Tibial nerve (tissue), 4 donors: Measurements from ENCODE around the gene SOX14. TPM values are rescaled to one million over a fixed set of nuclear protein-coding genes. Genes with fewer than 3 reads are reported as not detected.

Experiments used
- DNase-seq, 2 donors: peaks; one replicate each; pipeline ENCODE4 v3.0.0-alpha.2; 2019; ENCODE audit warnings: low spot score in 2 of 2
- H3K27ac ChIP-seq, 4 donors: fragments of 200-600 bp; sonication (generic) in 3 of 4; one replicate each; pipeline ENCODE4 v1.5.1; 2017 to 2019; ENCODE audit warnings: mild to moderate bottlenecking in 1 of 4
- H3K27me3 ChIP-seq, 2 donors: fragments of 200-600 bp; sonication (generic) in 1 of 2; one replicate each; pipeline versions ENCODE4 v1.5.1 to v1.6.0; 2017 to 2019
- H3K36me3 ChIP-seq, 3 donors: fragments of 200-600 bp; sonication (generic); one replicate each; pipeline ENCODE4 v1.5.1; 2018 to 2019
- H3K4me1 ChIP-seq, 4 donors: fragments of 200-600 bp; sonication (generic) in 3 of 4; one replicate each; pipeline ENCODE4 v1.5.1; 2017 to 2019
- H3K4me3 ChIP-seq, 4 donors: fragments of 200-600 bp; sonication (generic) in 3 of 4; one replicate each; pipeline ENCODE4 v1.5.1; 2017 to 2019; ENCODE audit warnings: mild to moderate bottlenecking in 1 of 4, moderate library complexity in 1 of 4
- H3K9me3 ChIP-seq, 4 donors: fragments of 200-600 bp; sonication (generic) in 3 of 4; one replicate each; pipeline ENCODE4 v1.5.1; 2017 to 2019
- CTCF ChIP-seq, 5 experiments: fragments of 200-600 bp in 3 of 5; fragments of 450-650 bp in 2 of 5; sonication (generic) in 3 of 5; IDR thresholded peaks; one replicate each; pipeline ENCODE4 v1.5.1; 2016 to 2019; ENCODE audit warnings: antibody characterized with exemption in 5 of 5, mild to moderate bottlenecking in 3 of 5, moderate library complexity in 2 of 5
- EP300 ChIP-seq, 2 donors: sonication (generic); formaldehyde crosslinking; IDR thresholded peaks; one replicate each; pipeline ENCODE4 v1.6.1; 2017; ENCODE audit warnings: antibody characterized with exemption in 2 of 2, mild to moderate bottlenecking in 1 of 2
- POLR2A ChIP-seq, 2 donors: fragments of 450-650 bp; IDR thresholded peaks; one replicate each; pipeline ENCODE4 v1.6.1; 2017; ENCODE audit warnings: antibody characterized with exemption in 2 of 2, mild to moderate bottlenecking in 2 of 2, moderate library complexity in 2 of 2
- WGBS, 2 donors: methylation state at CpG; one replicate each; pipeline ENCODE4 v1.1.5; 2018; 5-methylcytosine and 5-hydroxymethylcytosine counted together
- total RNA-seq, 4 donors: library from RNA; depleted of rRNA; stranded (reverse); fragments of >200 nt; gene quantifications; one replicate each; pipeline ENCODE4 v1.1.0, GENCODE V29; 2016

Gene SOX14
- not detected for total RNA-seq

DNA sequence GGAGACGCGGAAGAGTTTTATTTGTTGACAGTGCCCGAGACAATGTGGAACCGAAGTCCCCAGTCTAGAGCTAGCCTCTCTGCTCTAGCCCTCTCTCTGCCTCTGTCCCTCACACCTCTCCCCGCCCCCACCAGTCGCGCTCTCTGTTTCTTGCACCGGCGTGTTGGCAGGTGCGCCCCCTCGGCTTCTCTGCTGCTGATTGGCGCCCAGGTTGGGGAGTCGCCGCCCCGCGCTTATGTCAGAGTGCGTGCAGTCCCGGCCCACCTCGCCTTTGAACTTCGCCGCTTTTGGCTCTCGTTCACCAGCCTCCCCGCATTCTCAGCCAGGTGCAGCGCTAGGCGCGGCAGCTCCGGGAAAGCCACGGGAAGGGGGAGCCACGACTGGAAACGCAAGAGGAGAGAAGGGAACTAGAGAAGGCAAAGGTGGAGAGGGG lies at the start of gene SOX14:
Gene SOX14 (plus strand): TSS at position 315 of the 433 bp plus-strand sequence. CDS start 470 bp downstream, outside the sequence.
- Histone ChIP-seq H3K9me3 (no peaks in the 10 kb centered on the region), H3K27ac (no peak within 1 kb of the TSS), H3K36me3 (no peaks in the 10 kb centered on the region), H3K4me3 (peak within 1 kb of the TSS in 1 of 4 donors; percentile 10), H3K4me1 (peaks cover 0 to 66% (median 7%) of the 10 kb centered on the region in 4 donors), H3K27me3 (peaks cover 0 to 94% of the 10 kb centered on the region in 2 donors)
- DNase-seq, result no peak
- TF ChIP-seq EP300 (IDR thresholded peaks at IDR 0.05) (no peak), CTCF (IDR thresholded peaks at IDR 0.05) (no peak), POLR2A (IDR thresholded peaks at IDR 0.05) (no peak)
- WGBS, 2 donors, result 1% methylated on average over 30 of the region's 30 CpGs

GRCh38 chr3:137714551-137714950 lies 49.6 kb upstream of the SOX14 start:
- H3K9me3 ChIP-seq, result peaks cover 0 to 36% (median 0%) of the 10 kb centered on the region in 4 donors
- no peaks in the 10 kb centered on the region for H3K4me1 ChIP-seq
- WGBS, 2 donors, result 88 to 92% methylated on average over 9 to 22 of the region's 25 CpGs
- H3K27ac ChIP-seq, result no peak overlapping the region
- no peaks in the 10 kb centered on the region for H3K27me3 ChIP-seq
- TF ChIP-seq CTCF (IDR thresholded peaks at IDR 0.05), result no peak
- H3K4me3 ChIP-seq, result no peak overlapping the region
- H3K36me3 ChIP-seq, result no peaks in the 10 kb centered on the region
- DNase-seq, result no peak

DNA sequence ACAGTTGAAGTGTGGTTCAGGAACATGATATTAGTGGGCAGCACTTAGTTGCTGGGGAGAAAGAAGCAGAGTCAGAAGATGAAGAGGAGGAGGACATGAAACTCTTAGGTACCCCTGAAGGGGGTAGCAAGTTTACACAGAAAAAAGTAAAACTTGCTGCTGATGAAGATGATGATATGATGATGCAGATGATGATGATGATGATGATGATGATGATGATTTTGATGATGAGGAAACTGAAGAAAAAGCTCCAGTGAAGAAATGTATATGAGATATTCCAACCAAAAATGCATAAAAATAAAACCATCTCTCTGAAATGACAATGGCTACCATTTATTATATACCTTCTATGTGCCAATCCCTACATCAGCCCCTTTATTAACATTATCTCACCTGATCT lies 39.9 kb upstream of the SOX14 start:
- no peak for TF ChIP-seq CTCF (IDR thresholded peaks at IDR 0.05)
- TF ChIP-seq POLR2A (IDR thresholded peaks at IDR 0.05), result no peak
- TF ChIP-seq EP300 (IDR thresholded peaks at IDR 0.05), result no peak
- no peaks in the 10 kb centered on the region for H3K27me3 ChIP-seq
- H3K4me1 ChIP-seq, result no peaks in the 10 kb centered on the region
- peaks cover 0 to 18% (median 0%) of the 10 kb centered on the region in 4 donors for H3K9me3 ChIP-seq
- H3K4me3 ChIP-seq, result no peak overlapping the region
- no peaks in the 10 kb centered on the region for H3K36me3 ChIP-seq
- no peak overlapping the region for H3K27ac ChIP-seq
- DNase-seq, result no peak

DNA sequence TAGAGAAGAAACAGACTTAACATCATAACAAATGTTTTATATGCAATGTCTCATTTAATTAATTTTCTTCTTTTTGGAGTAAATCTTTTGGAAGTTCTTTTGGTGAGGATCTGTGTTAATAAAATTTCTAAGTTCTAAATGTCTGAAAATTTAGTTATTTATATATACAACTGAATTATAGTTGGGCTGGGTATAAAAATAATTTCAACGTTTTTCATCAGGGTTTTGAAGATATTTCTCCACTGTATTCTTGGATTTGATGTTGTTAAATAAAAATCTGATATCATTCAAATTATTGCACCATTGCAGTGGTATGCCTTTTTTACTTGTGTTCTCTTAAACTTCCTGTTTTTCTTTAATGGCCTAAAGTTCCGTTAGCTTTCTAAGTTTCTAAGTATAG lies 26.9 kb upstream of the SOX14 start:
- 74% methylated on average over 2 of the region's 2 CpGs for WGBS, 2 donors
- Histone ChIP-seq H3K4me3 (no peak overlapping the region), H3K27ac (no peak overlapping the region), H3K36me3 (no peaks in the 10 kb centered on the region), H3K4me1 (no peaks in the 10 kb centered on the region), H3K27me3 (no peaks in the 10 kb centered on the region), H3K9me3 (peaks cover 0 to 42% (median 3%) of the 10 kb centered on the region in 4 donors)
- DNase-seq, result no peak
- no peak for TF ChIP-seq CTCF (IDR thresholded peaks at IDR 0.05)
- no peak for TF ChIP-seq POLR2A (IDR thresholded peaks at IDR 0.05)
- no peak for TF ChIP-seq EP300 (IDR thresholded peaks at IDR 0.05)

DNA sequence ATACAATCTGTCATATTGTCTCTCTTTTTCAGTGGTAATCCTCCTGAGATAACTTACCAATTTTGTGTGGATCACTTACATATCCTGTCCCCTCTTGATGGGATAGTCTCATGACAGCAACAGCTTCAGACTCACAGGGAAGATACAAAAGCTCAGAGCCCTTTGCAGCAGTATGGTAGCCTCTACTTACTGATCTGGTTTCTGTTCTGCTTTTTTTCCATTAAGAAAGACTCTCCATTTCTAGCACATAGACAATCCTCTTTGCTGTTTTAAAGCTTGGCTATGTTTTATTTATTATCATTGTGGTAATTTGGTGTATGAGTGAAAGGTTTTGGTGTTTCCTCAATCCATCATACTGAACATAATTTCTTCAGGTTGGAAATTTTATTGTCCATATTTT lies 25.4 kb upstream of the SOX14 start:
- Histone ChIP-seq H3K4me1 (no peaks in the 10 kb centered on the region), H3K9me3 (peaks cover 0 to 39% (median 3%) of the 10 kb centered on the region in 4 donors), H3K36me3 (no peaks in the 10 kb centered on the region), H3K4me3 (no peak overlapping the region), H3K27me3 (no peaks in the 10 kb centered on the region), H3K27ac (no peak overlapping the region)
- DNase-seq, result no peak
- TF ChIP-seq POLR2A (IDR thresholded peaks at IDR 0.05), result no peak
- TF ChIP-seq CTCF (IDR thresholded peaks at IDR 0.05), result no peak
- no peak for TF ChIP-seq EP300 (IDR thresholded peaks at IDR 0.05)
